Mesangial cell (primary cell): ENCODE data around the gene ACVR2B. TPM values are rescaled to one million over a fixed set of nuclear protein-coding genes. Genes with fewer than 3 reads are reported as not detected.

Experiments
- total RNA-seq: library from RNA; depleted of rRNA; stranded (reverse); fragments of >200 nt; gene quantifications from 2 replicates; pipeline ENCODE4 v1.2.3, GENCODE V29; 2015

The ACVR2B gene
- 4.4 and 5.7 TPM in 2 replicates for total RNA-seq

GRCh38 chr3:38453075-38453912 lies at the start of gene ACVR2B:
Gene ACVR2B (plus strand): TSS chr3:38453890. CDS start chr3:38454323, 433 bp downstream.

DNA sequence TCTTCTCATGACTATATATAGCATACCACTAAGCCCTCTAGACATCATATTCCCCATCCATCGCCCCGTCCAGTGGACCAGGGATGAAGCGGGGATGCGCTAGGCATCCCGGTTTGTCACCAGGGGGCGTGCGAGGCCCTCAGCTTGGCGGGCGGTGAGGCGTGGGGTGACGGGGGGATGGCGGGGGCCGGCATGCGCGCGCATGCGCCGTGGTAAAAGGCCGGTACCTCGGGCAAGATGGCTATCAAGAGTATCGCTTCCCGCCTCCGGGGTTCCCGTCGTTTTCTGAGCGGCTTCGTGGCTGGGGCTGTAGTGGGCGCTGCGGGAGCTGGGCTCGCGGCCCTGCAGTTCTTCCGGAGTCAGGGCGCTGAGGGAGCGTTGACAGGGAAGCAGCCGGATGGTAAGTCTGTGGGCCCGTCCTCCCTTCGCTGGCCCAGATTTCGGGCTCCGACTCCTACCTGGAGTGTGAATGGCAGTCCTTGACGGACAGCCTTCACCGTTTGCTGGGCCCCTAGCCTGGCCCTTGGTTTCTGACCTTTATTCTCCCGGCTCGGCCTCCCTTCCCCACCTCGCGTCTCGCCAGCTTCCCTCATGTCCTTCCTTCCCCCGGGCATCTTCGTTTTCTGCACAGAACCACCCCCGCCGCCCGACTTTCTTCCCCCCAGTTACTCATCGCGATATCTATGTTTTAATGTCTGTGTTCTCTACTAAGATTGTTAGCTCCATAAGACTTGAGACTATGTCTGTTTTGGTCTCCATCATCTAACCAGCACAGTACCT lies 42.6 kb downstream of the ACVR2B start, which contains the start of gene EXOG:
TSS of gene EXOG (plus strand) at position 210 of the 780 bp plus-strand sequence. CDS start at position 238, 28 bp downstream.

Other genes with a start within 250 kb of the ACVR2B start
- 0.13 and 0.16 TPM in 2 replicates for gene SLC22A13, start 188.1 kb upstream of the ACVR2B start, total RNA-seq
- gene SLC22A14, start 171.6 kb upstream of the ACVR2B start, total RNA-seq: 0.16 and 0.25 TPM in 2 replicates
- gene XYLB, start 107.1 kb upstream of the ACVR2B start, total RNA-seq: 1.0 and 2.0 TPM in 2 replicates
- gene EXOG, start 42.5 kb downstream of the ACVR2B start, total RNA-seq: 4.7 and 5.3 TPM in 2 replicates
- 0.76 and 2.9 TPM in 2 replicates for gene SCN5A, start 195.8 kb downstream of the ACVR2B start, total RNA-seq